GM21360 (cell line): ENCODE measurements around the gene MAML3.
A peak's percentile ranks its signal among the peaks of the same experiment; 100 is the strongest.
"Not testable (repeated sequence)": the region's sequence is repeated elsewhere in the genome, so short reads cannot be mapped to it uniquely, and the experiment has no call there.

Source experiments
- ATAC-seq: cut with Tn5 transposase; IDR thresholded peaks from one replicate; pipeline ENCODE4 v1.9.1; 2021; ENCODE audit warnings: mild to moderate bottlenecking, moderate library complexity; ENCODE audit not compliant: unreplicated experiment

The MAML3 gene

DNA sequence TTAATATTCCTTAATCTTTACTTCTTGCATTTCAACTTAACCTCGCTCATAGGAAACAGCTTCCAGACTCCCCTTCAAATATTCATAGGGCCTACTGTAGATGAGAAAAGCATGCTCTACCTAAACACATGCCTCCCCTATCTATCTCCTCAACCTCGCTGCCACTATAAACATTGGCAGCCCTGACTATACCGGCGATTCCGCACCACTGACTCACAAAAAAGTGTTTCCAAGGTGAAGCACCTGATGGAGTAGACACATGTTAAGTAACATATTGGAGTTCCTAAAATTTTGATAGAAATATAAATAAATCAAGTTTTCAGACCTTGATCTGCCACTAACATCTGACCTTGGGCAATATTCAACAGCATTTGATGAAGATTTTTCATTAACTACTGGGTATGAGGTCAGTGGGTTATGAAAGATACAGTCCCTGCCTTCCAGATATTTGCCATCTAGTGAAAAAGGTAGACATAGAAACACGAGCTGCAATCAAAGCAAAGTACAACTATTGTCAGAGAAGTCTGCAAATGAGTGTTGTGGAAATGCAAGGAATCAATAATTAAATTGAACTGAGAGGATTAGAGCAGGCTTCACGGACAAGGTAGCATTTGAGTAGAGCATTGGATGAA lies 184.2 kb downstream of the MAML3 start:
- no peak for ATAC-seq

DNA sequence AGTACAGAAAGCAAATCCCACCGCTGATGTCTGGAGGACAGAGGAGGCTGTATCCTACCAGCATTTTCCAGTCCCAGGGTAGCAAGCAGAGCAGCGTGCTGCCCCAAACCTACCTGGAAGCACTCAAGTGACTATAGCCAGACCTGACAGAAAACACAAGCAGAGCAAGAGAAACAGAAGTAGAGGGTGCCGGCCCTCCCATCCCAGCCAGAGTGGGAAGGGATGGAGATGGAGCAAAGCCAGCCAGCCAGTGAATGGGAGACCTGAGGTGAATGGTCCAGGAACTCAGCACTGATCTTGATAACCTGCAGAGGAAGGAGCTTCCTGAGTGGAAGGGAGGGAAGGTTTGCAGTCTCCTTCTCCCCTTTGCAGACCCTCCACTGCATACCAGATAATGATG lies 185.2 kb downstream of the MAML3 start:
- ATAC-seq = no peak

DNA sequence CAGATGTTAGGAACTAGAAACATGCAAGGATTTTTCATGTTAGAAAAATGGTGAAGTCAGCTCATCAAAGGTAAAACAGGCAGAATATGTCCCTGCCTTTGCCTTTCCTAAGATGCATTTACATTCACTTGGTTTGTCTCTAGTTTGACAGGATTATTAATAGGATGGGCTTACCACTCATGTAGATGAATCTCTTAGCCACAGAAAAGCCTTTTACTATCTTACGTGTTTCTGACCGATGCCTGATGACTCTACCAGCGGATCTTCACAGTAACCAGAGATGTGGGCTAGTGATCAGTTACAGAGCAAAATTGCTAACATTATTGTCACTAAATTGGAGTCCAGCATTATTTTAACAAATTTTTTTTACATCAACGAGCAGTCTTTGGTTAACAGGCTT lies 187.6 kb downstream of the MAML3 start:
- ATAC-seq = no peak

DNA sequence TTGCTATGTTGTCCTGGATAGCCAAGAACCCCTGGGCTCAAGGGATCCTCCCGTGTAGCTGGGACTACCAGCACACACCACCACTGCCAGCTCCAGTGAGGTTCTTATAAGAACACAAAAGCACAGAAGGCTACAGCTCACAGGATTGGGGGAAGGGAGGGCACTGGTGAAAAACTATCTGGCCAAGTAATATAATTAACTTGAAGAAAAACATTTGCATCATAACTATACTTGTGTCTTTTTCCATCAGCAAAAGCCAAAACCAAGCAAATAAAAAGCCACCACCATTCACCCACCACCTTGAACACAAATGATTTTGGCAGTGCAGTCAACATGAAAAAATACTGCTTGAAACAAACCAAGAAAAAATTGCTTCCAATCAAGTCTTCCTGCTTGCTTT lies 188.2 kb downstream of the MAML3 start:
- no peak for ATAC-seq

DNA sequence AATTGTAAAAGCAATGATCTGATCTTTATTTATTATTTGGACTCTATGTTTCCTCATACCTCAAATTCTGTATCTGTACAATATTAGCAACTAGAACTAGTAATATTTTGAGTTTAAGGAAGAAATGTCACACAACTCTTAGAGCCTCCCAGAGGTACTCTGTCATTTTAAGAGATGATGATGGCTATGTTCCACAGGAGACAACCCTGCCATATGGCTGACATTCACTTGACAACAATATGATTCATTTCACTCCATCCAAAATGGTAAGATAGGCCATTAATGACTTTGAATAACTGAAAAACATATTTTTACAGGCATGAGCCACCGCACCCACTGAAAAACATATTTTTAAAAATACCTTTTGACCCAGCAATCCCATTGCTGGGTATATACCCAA lies 190.3 kb downstream of the MAML3 start:
- ATAC-seq = no peak

DNA sequence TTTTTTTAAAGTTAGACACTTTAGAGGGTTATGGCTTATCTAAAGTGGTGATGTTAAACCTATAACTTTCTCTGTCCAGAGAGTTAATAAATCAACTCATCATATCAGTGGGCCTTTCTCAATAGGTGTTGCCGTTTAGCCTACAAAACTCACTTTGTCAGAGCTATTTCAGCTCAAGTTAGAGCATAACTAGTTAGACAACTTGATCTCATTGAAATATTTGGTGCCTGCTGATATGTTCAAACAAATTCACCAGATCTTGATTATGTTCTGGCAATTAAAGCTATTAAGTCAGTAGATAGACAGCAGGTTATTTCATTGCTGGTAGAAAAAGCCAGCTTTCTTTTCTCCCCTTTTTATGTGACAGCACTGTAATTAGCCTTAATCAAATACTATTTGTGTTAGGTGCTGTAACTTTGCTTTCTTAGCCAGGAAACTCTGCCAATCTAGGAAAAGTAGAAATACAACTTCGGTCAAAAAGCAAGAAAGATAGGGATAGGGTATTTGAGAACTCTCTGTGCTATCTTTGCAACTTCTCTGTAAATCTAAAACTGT lies 191.8 kb downstream of the MAML3 start:
- no peak for ATAC-seq

DNA sequence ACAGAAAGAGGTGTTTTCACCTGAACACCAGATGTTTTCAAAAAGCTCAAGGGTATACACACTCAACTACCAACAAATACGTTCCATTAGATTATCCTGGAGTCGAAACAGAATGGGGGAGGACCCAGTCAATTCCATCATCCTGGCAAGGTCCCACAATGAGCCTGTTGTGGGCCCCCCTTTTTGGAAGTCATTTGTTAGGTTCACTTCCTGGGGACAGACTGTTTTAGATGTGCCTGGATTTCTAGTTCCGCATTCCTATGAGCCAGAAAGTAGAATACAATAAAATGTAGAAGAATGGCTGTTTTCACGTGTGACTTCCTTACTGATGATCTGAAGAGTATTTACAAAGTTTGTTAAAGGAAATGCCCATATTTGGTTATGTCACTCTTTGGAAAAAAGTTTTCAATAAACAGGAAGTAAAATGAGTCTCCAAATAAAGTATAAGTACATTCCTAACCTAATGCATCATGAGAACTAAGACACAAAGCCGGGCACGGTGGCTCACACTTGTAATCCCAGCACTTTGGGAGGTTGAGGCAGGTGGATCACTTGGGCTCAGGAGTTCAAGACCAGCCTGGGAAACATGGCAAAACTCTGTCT lies 192.5 kb downstream of the MAML3 start:
- no peak for ATAC-seq

DNA sequence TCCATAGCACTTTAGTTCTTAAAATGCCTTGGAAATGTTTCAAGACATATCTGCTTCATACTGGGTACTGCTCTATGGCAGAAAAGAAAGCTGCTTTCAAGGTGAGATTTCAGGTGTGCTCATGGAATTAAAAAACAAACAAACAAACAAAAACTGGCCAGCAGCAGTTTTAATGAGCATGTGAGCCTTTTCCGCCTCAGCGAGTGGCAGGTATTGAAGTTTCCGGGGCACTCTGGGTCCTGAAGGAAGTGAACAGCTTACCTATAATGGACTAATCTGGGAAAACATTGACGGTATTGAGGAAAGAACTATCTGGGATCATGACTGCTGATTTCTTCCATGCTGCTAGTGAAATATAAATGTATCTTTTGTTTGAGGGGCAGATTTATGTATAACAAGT lies 194.6 kb downstream of the MAML3 start:
- no peak for ATAC-seq

DNA sequence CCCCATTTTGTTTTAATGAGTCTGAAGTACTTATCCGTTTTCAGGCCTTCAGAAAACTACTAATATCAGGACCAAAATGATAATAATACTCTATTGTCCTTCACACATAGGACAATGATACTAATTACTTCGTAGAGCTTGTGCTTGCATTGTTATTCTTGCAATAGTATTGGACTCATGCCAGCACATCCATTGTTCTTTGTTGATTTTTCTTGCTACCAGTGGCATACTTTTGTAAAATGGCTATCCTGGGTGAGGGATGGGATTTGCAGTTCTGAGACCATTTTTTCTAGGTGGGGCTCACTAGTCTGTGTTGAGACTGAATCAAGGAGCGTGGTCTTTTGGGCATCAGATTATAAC lies 195.3 kb downstream of the MAML3 start:
- ATAC-seq = no peak

DNA sequence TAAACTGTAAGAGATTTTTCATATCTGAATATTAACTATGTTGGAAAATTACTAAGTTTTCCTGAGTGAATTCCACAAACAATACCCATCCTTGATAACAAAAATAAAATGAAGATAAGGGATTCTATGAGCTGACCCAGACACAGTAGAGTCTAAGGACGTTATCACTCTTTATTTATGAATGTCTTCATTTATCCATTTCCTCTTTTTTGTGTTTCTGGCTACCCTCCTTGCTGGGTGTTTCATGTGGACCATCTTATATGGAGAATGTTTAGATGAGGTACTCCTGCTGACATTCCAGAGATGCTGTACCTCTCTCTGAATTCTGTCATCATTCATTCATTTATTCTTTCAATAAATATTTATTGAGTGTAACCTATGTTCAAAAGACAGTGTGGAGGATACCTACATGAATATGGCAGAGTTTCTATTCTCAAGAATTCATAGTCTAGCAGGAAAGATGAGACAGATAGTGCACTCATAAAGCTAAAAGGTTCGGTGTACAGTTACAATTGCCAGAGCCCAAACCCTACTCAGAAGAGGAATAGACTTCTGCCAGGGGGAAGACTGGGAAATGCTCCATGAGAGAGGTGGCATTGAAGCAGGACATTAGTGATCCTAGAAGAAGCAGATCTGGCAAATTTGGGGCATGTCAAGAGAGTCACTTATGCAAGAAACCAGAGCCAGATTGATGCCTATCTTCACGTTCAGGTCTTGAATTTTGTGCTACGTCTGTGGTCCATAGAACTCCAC lies 195.8 kb downstream of the MAML3 start:
- ATAC-seq = no peak

DNA sequence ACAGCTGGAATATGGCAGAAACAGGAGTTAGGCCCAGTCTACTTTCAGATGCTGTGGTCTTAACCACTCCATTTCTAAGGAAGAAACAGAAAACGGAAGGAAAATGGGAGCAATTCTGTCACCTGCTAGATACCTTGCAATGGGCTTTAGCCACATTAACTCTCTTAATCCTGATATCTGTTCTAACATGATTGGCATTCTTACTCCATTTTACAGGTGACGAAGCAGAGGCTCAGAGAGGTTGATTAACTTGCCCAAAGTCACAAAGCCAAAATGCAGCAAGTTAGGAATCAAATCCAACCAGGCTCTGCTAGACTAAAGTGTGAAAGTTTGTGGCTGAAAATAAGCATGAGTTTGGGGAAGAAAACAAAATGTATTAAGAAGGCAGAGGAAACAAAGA lies 196.9 kb downstream of the MAML3 start:
- ATAC-seq = no peak

DNA sequence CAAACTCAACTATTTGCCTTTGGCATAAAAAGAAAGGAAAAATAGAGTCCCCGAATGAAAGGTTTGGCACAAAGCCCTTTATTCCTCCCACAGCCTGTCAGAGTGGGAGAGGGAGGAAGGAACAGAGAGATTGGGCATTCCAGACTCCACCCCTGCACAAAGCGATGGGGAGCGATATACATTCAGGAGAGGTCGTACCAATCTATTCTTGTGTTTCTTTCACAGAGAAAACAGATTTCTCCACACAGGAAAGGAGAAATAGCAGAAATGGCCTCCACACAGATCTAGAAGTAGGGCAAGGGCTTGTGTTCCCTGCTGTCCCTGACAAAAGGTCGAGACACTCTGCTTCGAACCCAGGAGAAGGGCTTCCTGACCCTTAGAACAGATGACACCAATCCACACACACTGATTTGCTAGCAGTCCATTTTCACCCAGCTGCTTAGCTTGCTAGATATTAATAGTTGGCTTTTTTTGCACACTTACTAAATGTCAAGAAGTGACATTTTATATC lies 197.4 kb downstream of the MAML3 start:
- ATAC-seq = no peak

DNA sequence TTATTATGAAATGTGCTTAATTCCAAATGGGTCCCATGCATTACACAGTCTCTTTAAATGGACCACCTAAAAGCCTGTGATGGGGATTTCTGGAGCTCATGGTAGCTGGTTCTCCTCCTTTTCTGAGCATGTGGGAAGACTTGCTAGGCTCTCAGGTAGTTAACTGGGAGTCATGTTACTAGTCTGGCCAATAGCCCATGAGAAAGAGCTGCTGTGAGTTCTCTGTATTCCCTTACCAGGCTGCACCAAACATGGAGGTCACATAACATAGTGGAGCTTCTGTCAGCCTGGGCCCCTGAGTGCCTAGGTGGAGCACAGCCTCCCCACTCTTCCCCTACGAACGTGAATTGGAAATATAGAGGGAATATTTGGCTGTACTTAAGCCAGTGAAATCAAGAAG lies 198.4 kb downstream of the MAML3 start:
- no peak for ATAC-seq

DNA sequence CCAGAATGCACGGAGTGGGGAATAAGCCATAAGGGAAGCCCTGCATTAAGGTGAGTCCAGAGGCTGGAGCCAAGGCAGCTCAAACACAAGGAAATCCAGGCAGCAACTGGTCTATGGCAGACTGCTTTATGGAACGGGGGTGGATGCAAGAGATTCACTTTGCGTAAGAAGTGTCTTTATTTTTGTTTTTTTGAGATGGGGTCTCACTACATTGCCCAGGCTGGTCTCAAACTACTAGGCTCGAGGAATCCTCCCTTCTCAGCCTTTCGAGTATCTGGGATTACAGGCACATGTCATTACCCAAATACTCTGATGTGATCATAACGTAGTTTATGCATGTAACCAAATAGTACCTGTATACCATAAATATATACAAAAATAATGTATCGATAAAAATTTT lies 199.5 kb downstream of the MAML3 start:
- ATAC-seq = no peak

DNA sequence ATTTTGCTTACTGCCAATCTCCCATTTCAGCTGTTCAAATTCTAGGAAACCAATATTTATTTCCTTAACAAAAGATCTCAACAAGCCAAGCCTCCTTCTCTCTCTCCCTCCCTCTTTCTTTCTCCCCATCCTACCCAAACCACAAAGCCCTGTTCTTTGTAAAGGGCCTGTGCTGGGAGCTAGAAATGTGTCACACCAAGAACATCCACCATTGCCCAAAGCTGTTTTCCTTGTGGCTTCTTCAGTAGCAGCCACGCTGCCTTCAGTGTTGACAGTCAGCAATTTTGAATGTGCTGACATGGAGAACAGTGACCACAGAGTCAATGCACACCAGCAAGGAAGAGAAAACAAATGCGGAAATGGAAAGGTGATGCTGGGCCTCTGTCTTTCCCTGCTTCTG lies 203.0 kb downstream of the MAML3 start:
- no peak for ATAC-seq

DNA sequence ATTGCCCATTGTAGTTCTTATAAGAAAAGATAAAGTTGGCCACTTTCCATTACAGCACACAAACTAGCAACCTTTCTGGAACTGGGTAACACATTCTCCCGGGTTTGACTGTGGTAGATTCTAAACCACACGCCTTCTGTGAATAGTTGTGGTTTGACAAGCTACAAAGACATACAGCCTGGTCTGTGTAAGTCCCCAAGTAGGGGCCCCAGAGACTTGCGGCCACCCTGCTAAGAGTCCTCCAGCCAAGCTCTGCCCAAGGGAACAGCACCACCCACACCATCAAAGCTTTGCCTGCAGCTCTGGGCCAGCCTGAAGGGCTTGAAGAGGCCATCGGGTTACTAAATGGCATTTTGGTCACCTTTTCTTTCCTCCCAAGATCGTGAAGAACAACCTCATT lies 203.4 kb downstream of the MAML3 start:
- ATAC-seq = peak; percentile 85

DNA sequence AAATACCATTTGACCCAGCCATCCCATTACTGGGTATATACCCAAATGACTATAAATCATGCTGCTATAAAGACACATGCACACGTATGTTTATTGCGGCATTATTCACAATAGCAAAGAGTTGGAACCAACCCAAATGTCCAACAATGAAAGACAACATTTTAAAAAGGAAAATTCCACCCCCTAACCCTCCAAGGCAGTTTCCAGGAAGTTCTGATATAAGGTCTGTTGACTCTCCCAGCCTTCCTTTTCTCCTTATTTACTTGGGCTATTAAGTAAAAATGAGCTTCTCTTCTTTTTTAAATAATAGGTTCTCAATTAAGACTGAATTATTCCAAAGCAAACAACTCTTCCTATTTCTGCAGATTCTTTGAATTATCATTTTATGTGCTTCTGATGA lies 209.1 kb downstream of the MAML3 start:
- ATAC-seq = not testable (repeated sequence)

DNA sequence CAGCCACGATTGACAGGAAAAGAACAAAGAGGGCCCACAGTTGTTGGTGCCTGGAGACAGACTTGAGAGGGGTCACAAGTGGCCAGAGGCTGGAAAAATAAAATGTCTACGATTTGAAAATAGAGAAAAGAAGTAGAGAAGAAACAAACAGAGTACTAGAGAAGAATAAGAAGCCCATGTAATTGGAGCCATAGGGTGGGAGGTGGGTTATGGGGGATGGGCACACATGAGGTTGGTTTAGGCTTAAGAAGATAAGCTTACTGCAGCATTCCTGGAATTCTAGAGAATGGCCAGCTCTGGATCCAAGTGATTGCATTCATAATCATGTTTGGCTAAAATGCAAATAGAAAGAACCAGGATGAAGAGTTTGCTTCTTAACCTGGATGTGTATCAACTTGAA lies 210.7 kb downstream of the MAML3 start:
- no peak for ATAC-seq

DNA sequence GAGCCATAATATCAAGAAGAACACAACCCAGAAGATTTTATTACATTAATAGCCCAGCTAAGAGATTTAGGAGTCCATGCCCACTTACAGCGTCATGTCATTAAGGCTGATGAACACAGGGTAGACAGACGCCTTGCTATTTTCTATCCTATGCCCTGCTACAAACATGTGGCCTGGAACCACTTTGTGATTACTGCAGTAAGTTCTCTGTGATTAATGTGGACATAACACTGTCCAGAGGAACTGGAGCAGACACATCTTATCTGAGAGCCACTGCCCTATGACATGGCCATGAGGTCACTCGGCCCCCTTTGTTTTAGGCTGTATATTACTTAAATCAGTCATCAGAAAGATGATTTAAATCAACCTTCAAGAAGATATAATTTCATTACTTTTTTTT lies 211.7 kb downstream of the MAML3 start:
- no peak for ATAC-seq

DNA sequence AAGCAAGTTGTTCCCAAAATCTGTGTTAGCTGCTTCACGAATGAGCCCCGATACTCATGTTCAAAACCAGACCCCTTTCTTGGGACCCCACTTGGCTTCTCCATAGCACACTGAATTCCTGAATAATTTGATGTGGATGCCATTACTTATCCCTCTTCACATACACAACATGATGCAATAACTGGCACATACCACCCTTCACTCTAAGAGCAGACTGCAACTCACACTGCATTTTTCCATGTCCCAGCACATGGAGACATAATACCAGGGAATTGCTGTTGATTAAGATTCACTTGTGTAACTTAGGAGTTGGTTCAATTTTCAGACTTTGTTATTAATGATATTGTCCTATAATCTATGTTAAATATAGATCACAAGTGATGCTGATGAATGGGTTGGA lies 213.4 kb downstream of the MAML3 start:
- ATAC-seq = no peak

DNA sequence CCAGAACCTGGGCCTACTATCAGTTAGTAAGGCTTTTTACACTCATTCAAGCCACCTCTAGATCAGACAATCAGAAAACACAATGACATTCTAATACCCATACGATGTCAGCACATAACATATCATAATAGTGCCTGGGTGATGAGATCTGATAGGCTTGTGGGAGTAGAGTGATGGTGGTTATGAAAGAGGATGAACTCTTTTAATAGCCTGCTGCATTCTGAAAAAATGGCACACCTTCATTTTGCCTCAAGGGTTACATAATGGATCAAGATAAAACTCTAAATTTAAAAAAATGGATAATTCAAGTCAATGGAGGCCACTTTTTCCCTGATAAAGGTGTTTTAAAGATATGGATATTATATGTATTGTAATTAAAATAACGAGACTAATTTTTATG lies 215.6 kb downstream of the MAML3 start:
- no peak for ATAC-seq

DNA sequence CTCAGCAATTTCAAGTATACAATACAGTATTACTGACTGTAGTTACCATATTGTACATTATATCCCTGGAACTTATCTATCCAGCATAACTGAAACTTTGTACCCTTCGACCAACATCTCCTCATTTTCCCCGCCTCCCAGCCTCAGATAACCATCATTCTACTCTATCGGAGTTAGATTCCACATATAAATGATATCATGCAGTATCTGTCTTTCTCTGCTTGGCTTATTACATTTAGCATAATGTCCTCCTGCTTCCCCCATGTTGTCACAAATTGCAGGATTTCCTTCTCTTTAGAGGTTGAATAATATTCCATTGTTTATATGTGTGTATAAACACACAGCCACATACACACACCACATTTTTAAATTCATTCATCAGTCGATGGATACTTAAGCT lies 218.1 kb downstream of the MAML3 start:
- ATAC-seq = no peak
